Gastrocnemius medialis (tissue), 4 donors: ENCODE measurements around the gene VPS41.

Experiments
- POLR2A ChIP-seq, 2 donors: fragments of 450-650 bp; IDR thresholded peaks; one replicate each; pipeline ENCODE4 v1.6.1; 2017; ENCODE audit warnings: antibody characterized with exemption in 2 of 2, mild to moderate bottlenecking in 2 of 2, moderate library complexity in 2 of 2
- TF ChIP-seq, protein P1 (sequence below), 5 experiments: fragments of 450-650 bp in 3 of 5; fragments of 200-600 bp in 2 of 5; sonication (generic) in 2 of 5; IDR thresholded peaks in 4 of 5; conservative IDR thresholded peaks in 1 of 5; 1 replicate in 4 of 5; 2 replicates in 1 of 5; pipeline ENCODE4 v1.5.1; 2016 to 2019; ENCODE audit warnings: antibody characterized with exemption in 5 of 5, mild to moderate bottlenecking in 3 of 5, moderate library complexity in 3 of 5

DNA sequence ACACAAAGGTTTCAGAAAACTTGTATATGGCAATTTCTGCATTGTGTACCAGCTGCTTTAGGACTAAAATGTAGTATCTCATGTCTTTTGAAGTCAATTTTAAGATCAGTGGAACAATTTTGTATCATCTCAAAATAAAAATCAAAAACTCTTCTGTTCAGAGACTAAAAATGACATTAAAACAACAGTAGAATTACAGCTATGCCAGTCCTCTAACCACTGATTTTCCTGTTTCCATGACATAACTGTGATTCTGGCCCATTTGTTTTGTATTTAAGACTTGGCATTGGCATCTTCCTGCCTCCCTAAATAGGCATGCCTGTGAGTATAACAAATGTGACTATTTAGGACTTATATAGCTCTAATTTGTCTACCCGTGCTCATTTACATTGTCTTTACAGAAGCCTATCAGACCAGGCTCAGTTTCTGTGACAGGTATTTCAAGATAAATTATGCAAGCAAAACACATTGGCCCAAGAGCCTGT lies 29.1 kb upstream of the VPS41 start:
- TF ChIP-seq, protein P1, sequence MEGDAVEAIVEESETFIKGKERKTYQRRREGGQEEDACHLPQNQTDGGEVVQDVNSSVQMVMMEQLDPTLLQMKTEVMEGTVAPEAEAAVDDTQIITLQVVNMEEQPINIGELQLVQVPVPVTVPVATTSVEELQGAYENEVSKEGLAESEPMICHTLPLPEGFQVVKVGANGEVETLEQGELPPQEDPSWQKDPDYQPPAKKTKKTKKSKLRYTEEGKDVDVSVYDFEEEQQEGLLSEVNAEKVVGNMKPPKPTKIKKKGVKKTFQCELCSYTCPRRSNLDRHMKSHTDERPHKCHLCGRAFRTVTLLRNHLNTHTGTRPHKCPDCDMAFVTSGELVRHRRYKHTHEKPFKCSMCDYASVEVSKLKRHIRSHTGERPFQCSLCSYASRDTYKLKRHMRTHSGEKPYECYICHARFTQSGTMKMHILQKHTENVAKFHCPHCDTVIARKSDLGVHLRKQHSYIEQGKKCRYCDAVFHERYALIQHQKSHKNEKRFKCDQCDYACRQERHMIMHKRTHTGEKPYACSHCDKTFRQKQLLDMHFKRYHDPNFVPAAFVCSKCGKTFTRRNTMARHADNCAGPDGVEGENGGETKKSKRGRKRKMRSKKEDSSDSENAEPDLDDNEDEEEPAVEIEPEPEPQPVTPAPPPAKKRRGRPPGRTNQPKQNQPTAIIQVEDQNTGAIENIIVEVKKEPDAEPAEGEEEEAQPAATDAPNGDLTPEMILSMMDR (IDR thresholded peaks at IDR 0.05 in 4 of 5, conservative IDR thresholded peaks at IDR 0.05 in 1 of 5) = no peak
- TF ChIP-seq POLR2A (IDR thresholded peaks at IDR 0.05) = no peak
